SKM-1 (cell line): ENCODE results near the gene FSTL4.

Source experiments
- DNase-seq: peaks from one replicate; lab custom pipeline; 2025; ENCODE audit not compliant: unreplicated experiment; lab: John Stamatoyannopoulos, UW

FSTL4 gene

GRCh38 chr5:133391354-133392136 lies 220.8 kb downstream of the FSTL4 start:
- DNase-seq = no peak

GRCh38 chr5:133390416-133391353 lies 221.7 kb downstream of the FSTL4 start:
- no peak for DNase-seq

GRCh38 chr5:133389066-133389590 lies 223.2 kb downstream of the FSTL4 start:
- DNase-seq = no peak

- no peak for DNase-seq
Observed at GRCh38 chr5:133387621-133388020, 224.7 kb downstream of the FSTL4 start.

GRCh38 chr5:133387091-133387490 lies 225.2 kb downstream of the FSTL4 start:
- no peak for DNase-seq

- DNase-seq = no peak
Observed at GRCh38 chr5:133386662-133387061, 225.7 kb downstream of the FSTL4 start.

- DNase-seq = no peak
Observed at GRCh38 chr5:133385346-133385745, 227.0 kb downstream of the FSTL4 start.

- no peak for DNase-seq
Observed at GRCh38 chr5:133384903-133385302, 227.4 kb downstream of the FSTL4 start.

- DNase-seq = no peak
Observed at GRCh38 chr5:133384120-133384855, 228.1 kb downstream of the FSTL4 start.

- DNase-seq = no peak
Observed at GRCh38 chr5:133383580-133383939, 228.8 kb downstream of the FSTL4 start.

- DNase-seq = no peak
Observed at GRCh38 chr5:133382661-133383579, 229.4 kb downstream of the FSTL4 start.

GRCh38 chr5:133381571-133382365 lies 230.6 kb downstream of the FSTL4 start:
- DNase-seq = no peak

GRCh38 chr5:133381041-133381440 lies 231.3 kb downstream of the FSTL4 start:
- no peak for DNase-seq

- DNase-seq = no peak
Observed at GRCh38 chr5:133377736-133378135, 234.6 kb downstream of the FSTL4 start.

- DNase-seq = no peak
Observed at GRCh38 chr5:133376986-133377385, 235.4 kb downstream of the FSTL4 start.

GRCh38 chr5:133373121-133373870 lies 239.0 kb downstream of the FSTL4 start:
- no peak for DNase-seq

GRCh38 chr5:133372293-133372937 lies 239.9 kb downstream of the FSTL4 start:
- DNase-seq = no peak
